GM21367 (cell line): ENCODE data around the gene MATR3.
"Not testable (repeated sequence)": the region's sequence is repeated elsewhere in the genome, so short reads cannot be mapped to it uniquely, and the experiment has no call there.

Experiments
- ATAC-seq: cut with Tn5 transposase; IDR thresholded peaks from one replicate; pipeline ENCODE4 v1.9.1; 2021; ENCODE audit not compliant: unreplicated experiment

Gene MATR3, protein sequence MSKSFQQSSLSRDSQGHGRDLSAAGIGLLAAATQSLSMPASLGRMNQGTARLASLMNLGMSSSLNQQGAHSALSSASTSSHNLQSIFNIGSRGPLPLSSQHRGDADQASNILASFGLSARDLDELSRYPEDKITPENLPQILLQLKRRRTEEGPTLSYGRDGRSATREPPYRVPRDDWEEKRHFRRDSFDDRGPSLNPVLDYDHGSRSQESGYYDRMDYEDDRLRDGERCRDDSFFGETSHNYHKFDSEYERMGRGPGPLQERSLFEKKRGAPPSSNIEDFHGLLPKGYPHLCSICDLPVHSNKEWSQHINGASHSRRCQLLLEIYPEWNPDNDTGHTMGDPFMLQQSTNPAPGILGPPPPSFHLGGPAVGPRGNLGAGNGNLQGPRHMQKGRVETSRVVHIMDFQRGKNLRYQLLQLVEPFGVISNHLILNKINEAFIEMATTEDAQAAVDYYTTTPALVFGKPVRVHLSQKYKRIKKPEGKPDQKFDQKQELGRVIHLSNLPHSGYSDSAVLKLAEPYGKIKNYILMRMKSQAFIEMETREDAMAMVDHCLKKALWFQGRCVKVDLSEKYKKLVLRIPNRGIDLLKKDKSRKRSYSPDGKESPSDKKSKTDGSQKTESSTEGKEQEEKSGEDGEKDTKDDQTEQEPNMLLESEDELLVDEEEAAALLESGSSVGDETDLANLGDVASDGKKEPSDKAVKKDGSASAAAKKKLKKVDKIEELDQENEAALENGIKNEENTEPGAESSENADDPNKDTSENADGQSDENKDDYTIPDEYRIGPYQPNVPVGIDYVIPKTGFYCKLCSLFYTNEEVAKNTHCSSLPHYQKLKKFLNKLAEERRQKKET

GRCh38 chr5:139293507-139294373 is at the start of gene MATR3:
MATR3 (plus strand) TSS chr5:139293740; CDS start chr5:139307416, 13,676 bp downstream.
- peak; percentile 66 for ATAC-seq

GRCh38 chr5:139245637-139246339 is 47.8 kb upstream of the MATR3 start:
- ATAC-seq = no peak

- no peak for ATAC-seq
Observed at GRCh38 chr5:139246394-139246793, 47.1 kb upstream of the MATR3 start.

- ATAC-seq = no peak
Observed at GRCh38 chr5:139248826-139249453, 44.6 kb upstream of the MATR3 start.

GRCh38 chr5:139251281-139251687 is 42.3 kb upstream of the MATR3 start:
- ATAC-seq = no peak

DNA sequence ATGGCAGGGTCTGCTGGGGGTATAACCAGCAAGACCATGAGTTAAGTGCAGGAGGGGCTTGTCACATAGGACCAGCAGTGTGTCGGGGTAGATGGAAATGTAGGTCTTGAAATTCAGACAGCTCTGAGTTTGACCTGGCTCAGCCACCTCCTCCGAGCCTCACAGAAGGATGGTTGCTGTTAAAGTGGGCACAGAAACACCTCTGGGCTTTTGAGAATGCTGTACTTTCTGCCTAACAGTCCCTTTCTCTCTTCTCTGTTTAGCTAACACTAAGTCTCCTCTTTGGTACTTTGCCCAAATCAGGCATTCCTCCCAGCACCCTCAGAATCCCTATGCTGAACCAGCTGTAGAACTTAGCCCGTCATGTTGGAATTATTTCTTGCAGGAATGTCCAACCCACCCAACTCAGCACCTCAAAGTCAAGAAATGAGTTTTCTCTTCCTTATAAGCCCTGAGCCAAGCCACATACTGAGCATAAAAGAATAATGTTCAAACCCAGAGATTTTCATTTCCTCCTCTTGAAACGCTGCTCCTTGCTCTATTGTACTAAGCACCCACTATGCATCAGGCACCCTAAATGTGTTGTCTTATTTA is 41.7 kb upstream of the MATR3 start:
- no peak for ATAC-seq

DNA sequence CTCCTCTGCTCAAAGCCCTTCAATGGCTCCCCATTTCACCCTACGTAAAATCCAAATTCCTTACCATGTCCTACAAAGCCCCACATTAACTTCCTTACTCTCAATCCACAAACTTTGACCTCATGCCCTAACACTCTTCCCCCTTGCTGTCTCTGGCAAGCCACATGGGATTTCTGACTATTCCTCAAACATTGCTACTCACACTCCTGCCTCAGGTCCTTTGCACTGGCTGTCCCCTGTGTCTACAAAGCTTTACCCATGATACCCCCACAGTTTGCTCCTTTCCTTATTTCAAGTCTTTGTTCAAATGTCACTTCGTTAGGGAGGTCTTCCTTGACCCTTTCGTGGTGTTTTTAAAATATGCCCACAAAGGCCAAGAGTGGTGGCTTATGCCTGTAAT is 40.4 kb upstream of the MATR3 start:
- ATAC-seq = no peak

GRCh38 chr5:139256820-139257219 is 36.7 kb upstream of the MATR3 start:
- ATAC-seq = no peak

DNA sequence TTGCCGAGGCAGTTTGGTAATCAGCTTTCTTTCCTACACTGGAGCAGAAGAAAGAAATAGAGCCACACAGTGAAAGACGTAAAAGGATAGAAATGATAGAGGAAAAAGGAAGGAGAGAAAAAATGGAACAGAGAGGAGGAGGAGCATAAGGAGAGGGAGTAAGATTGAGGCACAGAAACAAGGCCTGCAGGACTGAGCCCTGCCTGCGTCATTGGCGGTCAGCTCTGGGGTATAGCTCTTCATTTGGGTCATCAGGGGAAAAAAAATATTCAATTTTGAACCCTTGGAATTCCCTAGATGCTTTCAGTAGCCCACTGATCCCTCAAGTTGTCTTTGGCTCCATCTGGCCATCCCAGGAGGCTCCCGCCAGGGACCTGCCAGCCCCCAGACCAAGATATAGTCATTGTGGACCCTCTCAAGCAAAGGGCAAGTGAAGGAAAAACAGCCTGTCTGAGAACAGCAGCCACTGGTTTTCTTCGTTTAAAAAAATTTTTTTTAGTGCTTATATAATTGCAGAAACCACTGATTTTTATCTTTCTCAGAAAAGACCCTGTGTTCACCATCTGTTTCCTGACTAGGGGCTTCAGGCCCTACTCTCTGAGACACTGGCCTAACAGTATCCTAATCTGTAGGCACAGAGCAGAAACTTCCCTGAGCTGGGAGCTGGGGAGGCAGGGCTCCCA is 31.3 kb upstream of the MATR3 start:
- ATAC-seq = no peak

DNA sequence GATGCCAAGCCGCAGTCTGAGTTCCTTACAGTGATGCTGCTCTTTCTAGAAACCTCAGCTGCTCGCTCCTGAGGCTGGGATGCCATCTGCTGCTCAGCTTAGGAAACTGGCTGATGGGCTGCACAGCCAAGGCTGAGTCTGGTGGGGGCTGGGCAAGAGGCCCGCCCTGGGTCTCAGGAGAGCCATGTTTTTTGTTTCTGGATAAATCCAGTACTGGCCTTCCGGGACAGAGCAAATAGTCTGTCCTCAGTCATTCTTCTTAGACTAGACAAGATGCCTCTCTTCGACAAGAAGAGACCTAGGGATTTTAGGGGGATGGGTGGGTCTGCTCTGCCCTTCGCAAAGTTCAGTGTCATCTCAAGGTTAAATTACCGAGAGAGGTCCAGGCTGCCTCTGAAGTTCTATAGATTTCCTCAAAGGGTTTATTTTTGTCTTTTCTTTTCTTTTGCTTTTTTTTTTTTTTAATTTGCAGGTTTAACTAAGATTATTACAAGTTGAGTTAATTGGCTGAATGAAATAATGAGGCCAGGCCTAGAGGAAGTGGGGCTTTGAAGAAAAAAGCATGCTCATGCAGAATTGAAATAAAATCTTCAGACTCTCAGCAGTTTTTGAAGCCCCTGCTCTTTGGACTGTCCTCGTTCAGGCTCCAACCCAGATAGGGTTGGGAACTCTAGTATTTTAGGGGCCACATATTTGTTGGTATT is 30.6 kb upstream of the MATR3 start:
- peak; percentile 91 for ATAC-seq

DNA sequence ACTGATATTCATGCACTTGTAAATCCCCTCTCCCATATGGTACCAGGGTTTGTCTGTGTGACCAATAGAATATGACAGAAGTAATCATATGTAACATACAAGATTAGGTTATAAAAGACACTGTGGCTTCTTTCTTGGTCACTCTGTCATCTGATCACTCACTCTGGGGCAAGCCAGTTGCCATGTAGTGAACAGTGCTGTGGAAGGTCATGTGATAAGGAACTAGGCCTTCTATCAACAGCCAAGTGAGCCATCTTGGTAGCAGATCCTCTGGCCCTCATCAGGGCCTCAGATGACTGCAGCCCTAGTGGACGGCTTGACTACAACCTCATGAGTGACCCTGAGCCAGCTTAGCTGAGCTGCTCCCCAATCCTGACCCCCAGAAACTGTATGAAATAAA is 30.0 kb upstream of the MATR3 start:
- no peak for ATAC-seq

DNA sequence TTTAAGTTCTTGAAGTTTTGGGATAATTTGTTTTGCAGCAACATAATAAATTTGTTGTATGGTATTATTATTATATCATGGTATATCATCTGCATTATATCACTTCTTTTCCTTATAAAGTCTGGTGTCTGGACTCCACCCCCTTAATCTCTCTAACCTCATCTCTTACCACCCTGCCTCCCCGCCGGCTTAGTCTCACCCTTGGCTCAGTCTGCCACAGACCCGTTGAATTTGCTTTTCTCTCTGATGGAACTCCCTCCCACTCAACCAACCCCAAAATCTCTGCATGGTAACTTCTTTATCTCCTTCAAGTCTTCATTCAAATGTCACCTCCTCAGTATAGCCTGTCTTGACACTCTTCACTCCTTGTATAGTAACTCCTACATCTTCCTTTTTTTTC is 29.6 kb upstream of the MATR3 start:
- no peak for ATAC-seq

- ATAC-seq = no peak
Observed at GRCh38 chr5:139265001-139265400, 28.5 kb upstream of the MATR3 start.

DNA sequence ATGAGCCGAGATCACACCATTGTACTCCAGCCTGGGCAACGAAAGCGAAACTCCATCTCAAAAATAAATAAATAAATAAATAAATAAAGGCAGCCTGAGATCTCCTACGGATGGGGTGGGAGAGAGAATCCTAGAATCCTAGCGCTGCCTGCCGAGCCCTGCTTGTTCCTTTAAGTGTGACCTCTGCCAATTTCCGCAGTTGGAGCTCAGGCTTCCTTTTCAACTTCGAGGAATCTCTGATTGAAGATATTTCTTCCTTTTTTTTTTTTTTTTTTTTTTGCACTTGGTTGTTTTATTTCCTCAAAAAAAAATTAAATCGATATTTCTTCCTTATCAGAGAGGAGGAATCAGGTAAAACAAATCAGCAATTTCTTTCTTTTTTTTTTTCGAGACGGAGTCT is 27.3 kb upstream of the MATR3 start:
- ATAC-seq = no peak

GRCh38 chr5:139267481-139267880 is 26.1 kb upstream of the MATR3 start:
- ATAC-seq = no peak

GRCh38 chr5:139268364-139269202 is 25.0 kb upstream of the MATR3 start:
- ATAC-seq = no peak

DNA sequence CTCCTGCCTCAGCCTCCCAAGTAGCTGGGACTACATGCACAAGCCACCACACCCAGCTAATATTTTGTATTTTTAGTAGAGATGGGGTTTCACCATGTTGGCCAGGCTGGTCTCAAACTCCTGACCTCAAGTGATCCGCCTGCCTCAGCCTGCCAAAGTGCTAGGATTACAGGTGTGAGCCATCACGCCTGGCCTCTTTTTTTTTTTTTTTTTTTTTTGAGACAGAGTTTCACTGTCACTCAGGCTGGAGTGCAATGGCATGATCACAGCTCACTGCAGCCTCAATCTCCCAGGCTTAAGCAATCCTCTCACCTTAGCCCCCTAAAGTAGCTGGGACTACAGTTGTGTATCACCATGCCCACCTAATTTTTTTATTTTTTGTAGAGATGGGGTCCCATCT is 22.8 kb upstream of the MATR3 start:
- not testable (repeated sequence) for ATAC-seq
